ENCODE results near the gene ATG16L1. TPM values are rescaled to one million over a fixed set of nuclear protein-coding genes. Genes with fewer than 3 reads are reported as not detected.

The ATG16L1 gene
- total and polyA plus RNA-seq, 2 of the 4 experiments (the other 2 are of a cell fraction): 20.0 to 26.2 TPM

GRCh38 chr2:233281553-233281952 is 30.1 kb downstream of the ATG16L1 start:
- Histone ChIP-seq H3K27ac (ENCODE audit: insufficient read depth, low read length) (no peak overlapping the region), H3K4me2 (ENCODE audit: low read depth, low read length) (no peak overlapping the region), H3K27me3 (ENCODE audit: control insufficient read depth, insufficient read depth, low read length) (no peaks in the 10 kb centered on the region), H4K20me1 (ENCODE audit: insufficient read depth, low read length) (no peaks in the 10 kb centered on the region), H4K5ac (ENCODE audit: low read depth, low read length) (no peak overlapping the region), H3K18ac (ENCODE audit: low read depth, low read length) (no peak overlapping the region), H3K9me3 (ENCODE audit: control insufficient read depth, insufficient read depth, low read length) (no peaks in the 10 kb centered on the region), H2AFZ (replicated peaks; ENCODE audit: low read length, poor library complexity) (no peak overlapping the region), H3K56ac (ENCODE audit: extremely low read depth, insufficient read depth, low read length) (no peak overlapping the region), H3K79me1 (ENCODE audit: low read depth in 1 of 2, low read length in 2 of 2) (peaks cover 0 to 5% of the 10 kb centered on the region in 2 experiments; a peak in 2 of 4 replicates), H4K8ac (ENCODE audit: low read depth in 2 of 2, low read length in 2 of 2) (no peak overlapping the region), H3K14ac (replicated peaks; ENCODE audit: low read depth, low read length) (no peak overlapping the region), H2BK15ac (ENCODE audit: low read depth, low read length) (no peak overlapping the region), H2AK5ac (ENCODE audit: low read depth, low read length) (no peak overlapping the region), H3K9me1 (ENCODE audit: insufficient read depth, low read length) (0 out of 2 replicates have a peak, but pooled peaks cover 8% of the 10 kb centered on the region), H3K23ac (ENCODE audit: low read depth, low read length) (no peak overlapping the region), H2BK20ac (ENCODE audit: low read depth, low read length) (no peak overlapping the region), H3K9ac (ENCODE audit: low read depth, low read length) (no peak overlapping the region), H3K4ac (ENCODE audit: low read depth, low read length) (no peak overlapping the region), H3K36me3 (ENCODE audit: control insufficient read depth, insufficient read depth, low read length) (peaks cover 43% of the 10 kb centered on the region), H3K4me3 (ENCODE audit: insufficient read depth, low read depth, low read length) (no peak overlapping the region), H4K91ac (ENCODE audit: insufficient read depth, low read depth, low read length) (no peak overlapping the region), H2BK120ac (ENCODE audit: low read depth, low read length) (no peak overlapping the region), H3K4me1 (ENCODE audit: control insufficient read depth, insufficient read depth, low read length) (peaks cover 4% of the 10 kb centered on the region; the same call in 1 of the 2 replicates), H2AK9ac (replicated peaks; ENCODE audit: low read depth, low read length, poor library complexity) (no peak overlapping the region), H2BK5ac (ENCODE audit: low read depth, low read length, poor library complexity, severe bottlenecking) (no peak overlapping the region)
- CTCF ChIA-PET: no interaction called here
- intact Hi-C loops (cut with micrococcal nuclease) (loop anchor here (5.0 kb wide), 1 partner anchor 431 kb away; the partner anchor contains the start of gene UGT1A5), dilution Hi-C loops (cut with HindIII; ENCODE audit: low sequenced_read_pairs, unreplicated experiment) (no loop called here), in situ Hi-C loops (cut with MboI; ENCODE audit: low sequenced_read_pairs) (loop anchor here (10.0 kb wide), 1 partner anchor 163 kb away; no protein-coding TSS in a partner anchor)
- TF ChIP-seq MAFK (IDR thresholded peaks at IDR 0.05; ENCODE audit: low read depth, low read length) (no peak), ELK1 (IDR thresholded peaks at IDR 0.05; ENCODE audit: borderline replicate concordance, low read depth, low read length) (no peak), MAZ (IDR thresholded peaks at IDR 0.05; ENCODE audit: borderline replicate concordance, low read depth, low read length) (no peak), NFE2L2 (IDR thresholded peaks at IDR 0.05; ENCODE audit: low read depth, low read length) (no peak), USF2 (IDR thresholded peaks at IDR 0.05; ENCODE audit: low read depth, low read length) (no peak), RAD21 (IDR thresholded peaks at IDR 0.05; ENCODE audit: low read length) (no peak), CHD1 (IDR thresholded peaks at IDR 0.05; ENCODE audit: low read depth, low read length) (no peak), FOS (IDR thresholded peaks at IDR 0.05; ENCODE audit: low read depth, low read length) (no peak), RFX5 (IDR thresholded peaks at IDR 0.05; ENCODE audit: low read depth, low read length) (no peak), POLR2A (IDR thresholded peaks at IDR 0.05; ENCODE audit: low read depth, low read length) (no peak)
- DNase-seq (no peak), ATAC-seq (ENCODE audit: low read depth) (no peak)
- BruUV-seq (replicated peaks): no TSS peak
- WGBS, 2 experiments (ENCODE audit: extremely low coverage in 2 of 2, insufficient read length in 1 of 2): no CpG with 5 or more reads among the region's 4 CpGs
- POLR2A ChIA-PET (ENCODE audit: unreplicated experiment): interaction anchor here (0.5 kb wide), 1 partner anchor 573 kb away, joined by 3 read pairs; no protein-coding TSS in a partner anchor

All from IMR-90 (cell line).